Neural cell (in vitro differentiated cells): ENCODE data around the gene SPEM1.

ENCODE experiments used
- EP300 ChIP-seq: fragments of 450-650 bp; conservative IDR thresholded peaks from 2 replicates; pipeline ENCODE4 v1.6.1; 2014; ENCODE audit warnings: antibody characterized with exemption, mild to moderate bottlenecking, moderate library complexity; ENCODE audit not compliant: poor library complexity, severe bottlenecking
- EZH2 ChIP-seq: fragments of 200-600, 300-800 bp; shearing (Covaris generic), sonication (generic); IDR thresholded peaks from 2 replicates; pipeline ENCODE4 v1.6.1; 2014; ENCODE audit warnings: antibody characterized with exemption, low read length, borderline replicate concordance, mild to moderate bottlenecking; ENCODE audit not compliant: insufficient read depth, poor library complexity, severe bottlenecking
- MXI1 ChIP-seq: fragments of 450-650 bp; conservative IDR thresholded peaks from 2 replicates; pipeline ENCODE4 v1.6.1; 2014; ENCODE audit warnings: antibody characterized with exemption, mild to moderate bottlenecking; ENCODE audit not compliant: poor library complexity, severe bottlenecking
- POLR2AphosphoS5 ChIP-seq: IDR thresholded peaks from 2 replicates; pipeline ENCODE4 v1.6.1; 2012
- RAD21 ChIP-seq: fragments of 450-650 bp; conservative IDR thresholded peaks from 2 replicates; pipeline ENCODE4 v1.6.1; 2014; ENCODE audit warnings: antibody characterized with exemption, mild to moderate bottlenecking, moderate library complexity
- TAF1 ChIP-seq: IDR thresholded peaks from 2 replicates; pipeline ENCODE4 v1.6.1; 2012; ENCODE audit warnings: low read depth
- TF ChIP-seq, protein P1 (sequence below): fragments of 450-650 bp; IDR thresholded peaks from 2 replicates; pipeline ENCODE4 v1.5.1; 2014; ENCODE audit warnings: antibody characterized with exemption, mild to moderate bottlenecking, moderate library complexity; ENCODE audit not compliant: poor library complexity, severe bottlenecking

DNA sequence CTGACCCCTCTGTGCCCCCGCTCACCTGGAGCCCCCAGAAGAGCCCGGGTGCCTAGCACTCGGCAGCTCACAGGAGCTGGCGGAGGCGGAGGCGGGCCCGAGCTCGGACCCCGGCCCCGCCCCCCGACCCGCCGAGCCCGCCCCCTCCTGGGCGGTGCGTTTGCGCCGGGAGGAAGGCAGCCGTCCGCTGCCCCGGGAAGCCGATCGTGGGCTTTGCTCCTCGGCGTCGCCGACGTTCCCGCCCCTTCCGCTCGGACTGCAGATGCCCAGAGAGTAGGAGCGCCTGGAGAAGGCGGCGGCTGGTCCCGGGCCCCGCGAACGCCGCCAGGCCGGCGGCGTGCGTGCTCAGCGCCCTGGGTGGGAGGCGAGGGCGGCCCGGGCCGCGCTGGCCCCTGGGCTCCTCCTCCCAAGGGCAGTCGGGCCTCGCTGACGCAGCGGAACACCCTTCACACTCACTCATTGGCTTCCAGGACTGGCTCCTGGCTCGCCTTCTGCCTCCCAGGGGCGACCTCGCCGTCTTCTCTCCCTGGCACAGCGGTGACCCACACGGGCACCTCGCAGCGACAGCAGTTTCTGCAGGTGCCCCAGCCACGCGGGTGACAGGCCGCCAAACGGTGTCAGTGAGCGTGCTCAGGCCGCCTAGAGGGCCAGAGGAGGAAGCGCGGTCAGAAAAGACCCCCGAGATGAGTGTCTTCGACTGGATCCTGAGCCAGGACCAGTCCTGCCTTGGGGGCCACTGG lies 25.5 kb upstream of the SPEM1 start, which contains the start of gene PLSCR3:
- peak; percentile 71 for TF ChIP-seq POLR2AphosphoS5
- TF ChIP-seq, protein P1, sequence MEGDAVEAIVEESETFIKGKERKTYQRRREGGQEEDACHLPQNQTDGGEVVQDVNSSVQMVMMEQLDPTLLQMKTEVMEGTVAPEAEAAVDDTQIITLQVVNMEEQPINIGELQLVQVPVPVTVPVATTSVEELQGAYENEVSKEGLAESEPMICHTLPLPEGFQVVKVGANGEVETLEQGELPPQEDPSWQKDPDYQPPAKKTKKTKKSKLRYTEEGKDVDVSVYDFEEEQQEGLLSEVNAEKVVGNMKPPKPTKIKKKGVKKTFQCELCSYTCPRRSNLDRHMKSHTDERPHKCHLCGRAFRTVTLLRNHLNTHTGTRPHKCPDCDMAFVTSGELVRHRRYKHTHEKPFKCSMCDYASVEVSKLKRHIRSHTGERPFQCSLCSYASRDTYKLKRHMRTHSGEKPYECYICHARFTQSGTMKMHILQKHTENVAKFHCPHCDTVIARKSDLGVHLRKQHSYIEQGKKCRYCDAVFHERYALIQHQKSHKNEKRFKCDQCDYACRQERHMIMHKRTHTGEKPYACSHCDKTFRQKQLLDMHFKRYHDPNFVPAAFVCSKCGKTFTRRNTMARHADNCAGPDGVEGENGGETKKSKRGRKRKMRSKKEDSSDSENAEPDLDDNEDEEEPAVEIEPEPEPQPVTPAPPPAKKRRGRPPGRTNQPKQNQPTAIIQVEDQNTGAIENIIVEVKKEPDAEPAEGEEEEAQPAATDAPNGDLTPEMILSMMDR, result peak; percentile 72
- TF ChIP-seq EP300, result peak; percentile 14
- peak; percentile 87 for TF ChIP-seq MXI1
- no peak for TF ChIP-seq TAF1
- peak; percentile 46 for TF ChIP-seq RAD21
- no peak for TF ChIP-seq EZH2
